ENCODE measurements around the gene TMEM163.
"Not testable (repeated sequence)": the region's sequence is repeated elsewhere in the genome, so short reads cannot be mapped to it uniquely, and the experiment has no call there.

TMEM163 gene

DNA sequence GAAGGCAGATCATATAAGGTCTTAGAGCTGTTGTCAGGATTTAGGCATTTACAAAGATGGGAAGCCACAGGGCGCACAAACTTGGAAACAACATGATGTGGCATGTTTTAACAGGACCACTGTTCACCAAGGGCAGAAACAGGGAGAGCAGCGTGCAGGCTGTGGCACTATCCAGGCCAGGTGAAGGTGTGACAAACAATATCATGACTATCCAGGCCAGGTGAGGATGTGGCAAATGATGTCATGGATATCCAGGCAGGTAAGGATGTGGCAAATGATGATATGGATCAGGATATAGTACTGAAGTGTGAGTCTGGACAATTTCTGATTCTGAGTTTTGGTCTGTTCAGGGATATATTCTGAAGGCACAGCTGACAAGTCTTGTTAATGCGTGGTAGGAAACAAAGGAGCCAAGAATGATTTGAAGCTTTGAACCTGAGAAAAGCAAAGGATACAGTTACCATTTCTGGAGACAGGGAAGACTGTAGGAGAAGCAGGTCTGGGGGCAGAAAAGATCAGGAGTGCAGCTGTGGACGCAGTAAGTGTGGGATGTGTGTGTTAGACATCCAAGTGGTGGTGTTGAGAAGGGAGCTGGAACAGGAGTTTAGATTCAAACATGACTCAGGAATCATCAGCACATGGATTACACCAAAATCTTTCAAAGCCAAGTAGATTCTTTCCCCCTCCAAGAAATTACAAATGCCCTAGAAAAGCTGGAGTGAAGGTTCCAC, 205.9 kb downstream of the TMEM163 start:
- no peak for DNase-seq

DNA sequence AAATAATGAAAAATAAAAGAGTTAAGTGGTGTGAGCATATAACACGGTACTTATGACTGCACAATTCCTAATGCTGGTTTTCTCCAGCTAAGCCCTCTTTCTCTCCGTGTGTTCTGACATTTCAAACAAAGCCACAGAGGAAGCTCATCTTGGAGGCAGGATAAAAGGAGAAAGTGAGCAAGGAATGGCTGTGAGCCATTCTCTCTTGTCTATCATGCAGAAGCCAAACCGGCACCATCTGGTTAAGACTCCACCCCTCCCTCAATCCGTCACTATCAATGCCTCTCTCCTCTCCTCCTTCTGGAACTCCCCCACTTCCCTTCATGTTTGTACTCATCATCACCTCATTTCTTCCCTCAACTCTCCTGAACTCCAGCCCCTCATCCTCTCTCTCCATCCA, 210.4 kb downstream of the TMEM163 start:
- no peak for DNase-seq

DNA sequence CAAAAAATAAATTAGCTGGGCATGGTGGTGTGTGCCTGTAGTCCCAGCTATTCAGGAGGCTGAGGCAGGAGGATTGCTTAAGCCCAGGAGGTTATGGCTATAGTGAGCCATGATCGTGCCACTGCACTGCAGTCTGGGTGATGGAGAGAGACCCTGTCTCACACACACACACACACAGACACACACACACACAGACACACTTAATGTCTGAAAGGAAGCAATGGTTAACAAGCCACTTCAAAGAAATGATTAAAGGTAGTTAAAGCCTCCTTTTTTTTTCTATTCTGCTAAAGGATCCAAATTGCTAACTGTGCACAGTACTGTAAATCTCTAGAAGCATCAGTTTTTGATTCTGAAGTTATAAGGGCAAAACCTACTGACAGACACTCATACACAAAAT, 211.1 kb downstream of the TMEM163 start:
- no peak for DNase-seq

DNA sequence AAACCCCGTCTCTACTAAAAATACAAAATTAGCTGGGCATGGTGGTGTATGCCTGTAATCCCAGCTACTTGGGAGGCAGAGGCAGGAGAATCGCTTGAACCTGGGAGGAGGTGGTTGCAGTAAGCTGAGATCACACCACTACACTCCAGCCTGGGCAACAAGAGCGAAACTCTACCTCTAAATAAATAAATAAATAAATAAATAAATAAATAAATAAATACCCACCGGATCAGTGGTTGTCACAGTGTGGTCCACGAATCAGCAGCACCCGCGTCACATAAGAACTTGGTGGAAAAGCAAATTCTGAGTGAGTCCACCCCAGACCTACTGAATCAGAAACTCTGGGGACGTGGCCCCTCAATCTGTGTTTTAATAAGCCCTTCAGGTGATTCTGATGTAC, 211.6 kb downstream of the TMEM163 start:
- DNase-seq, result not testable (repeated sequence)

DNA sequence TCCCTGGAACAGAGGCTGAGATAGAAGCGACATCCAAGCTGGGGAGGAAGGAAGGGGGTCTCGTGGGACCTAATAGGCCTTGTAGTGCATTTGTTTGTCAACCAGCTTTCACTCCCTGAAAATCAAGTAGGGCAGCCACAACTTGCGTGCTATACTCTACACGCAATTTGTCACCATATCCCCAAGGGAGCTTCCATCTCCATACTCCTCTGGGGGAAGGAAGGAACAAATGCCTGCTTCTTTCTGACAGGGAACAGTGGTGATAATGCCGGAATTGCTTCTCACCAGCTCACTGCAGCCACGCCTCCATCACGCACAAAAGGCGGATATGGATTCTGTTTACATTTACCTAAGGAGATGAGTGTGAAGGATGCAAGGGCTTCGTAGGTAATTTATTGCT, 213.4 kb downstream of the TMEM163 start:
- no peak for DNase-seq

DNA sequence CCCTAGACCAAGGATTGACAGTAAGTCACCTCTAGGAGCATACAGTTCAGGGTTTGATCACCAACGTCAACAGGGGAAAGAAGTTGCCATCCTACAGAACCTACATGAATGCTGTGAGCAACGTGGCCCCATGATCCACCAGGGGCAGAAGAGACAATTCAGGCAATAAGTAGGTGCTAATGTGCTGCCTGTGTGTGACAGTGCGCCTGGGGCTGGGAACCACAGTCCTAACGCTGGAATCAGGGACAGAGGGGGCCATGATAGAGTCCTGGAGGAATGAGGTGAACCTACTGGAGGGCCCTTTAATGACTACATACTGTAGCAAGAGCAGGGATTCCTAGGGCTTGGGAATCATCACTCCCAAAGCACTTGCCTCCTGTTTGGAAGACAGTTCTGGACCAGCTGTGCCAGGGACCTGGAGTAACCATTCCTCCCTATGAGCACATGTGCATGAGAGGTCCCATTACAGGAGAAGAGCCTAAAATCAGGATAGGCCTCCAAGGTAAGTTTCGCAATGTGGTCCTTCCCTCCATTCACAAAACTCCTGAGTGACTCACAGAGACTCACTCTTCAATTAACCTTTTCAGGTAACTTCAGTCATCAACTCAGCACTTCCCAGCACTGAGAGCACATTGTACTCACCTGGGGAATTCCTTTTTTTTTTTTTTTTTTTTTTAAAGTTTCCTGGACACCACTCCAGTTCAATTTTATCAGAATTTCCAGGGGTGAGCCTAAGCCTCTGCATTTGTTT, 214.0 kb downstream of the TMEM163 start:
- no peak for DNase-seq

DNA sequence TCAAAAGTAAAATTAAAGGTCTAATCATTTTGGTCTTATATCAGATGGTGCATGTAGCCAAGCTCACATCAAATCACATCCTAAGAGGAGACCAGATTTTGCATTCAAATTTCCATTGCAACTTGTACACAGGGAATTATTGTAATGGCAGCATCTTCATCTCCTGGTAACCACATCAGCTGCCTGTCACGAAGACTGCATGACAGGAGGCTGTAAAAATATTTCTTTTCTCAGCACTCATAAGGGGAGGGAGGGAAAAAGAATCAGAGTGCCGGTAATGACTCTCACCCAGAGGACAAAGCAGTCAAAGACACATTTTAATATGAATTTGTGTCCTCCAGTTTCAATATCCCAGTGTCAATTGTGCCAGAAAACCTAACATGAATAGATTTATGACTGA, 216.7 kb downstream of the TMEM163 start:
- no peak for DNase-seq

DNA sequence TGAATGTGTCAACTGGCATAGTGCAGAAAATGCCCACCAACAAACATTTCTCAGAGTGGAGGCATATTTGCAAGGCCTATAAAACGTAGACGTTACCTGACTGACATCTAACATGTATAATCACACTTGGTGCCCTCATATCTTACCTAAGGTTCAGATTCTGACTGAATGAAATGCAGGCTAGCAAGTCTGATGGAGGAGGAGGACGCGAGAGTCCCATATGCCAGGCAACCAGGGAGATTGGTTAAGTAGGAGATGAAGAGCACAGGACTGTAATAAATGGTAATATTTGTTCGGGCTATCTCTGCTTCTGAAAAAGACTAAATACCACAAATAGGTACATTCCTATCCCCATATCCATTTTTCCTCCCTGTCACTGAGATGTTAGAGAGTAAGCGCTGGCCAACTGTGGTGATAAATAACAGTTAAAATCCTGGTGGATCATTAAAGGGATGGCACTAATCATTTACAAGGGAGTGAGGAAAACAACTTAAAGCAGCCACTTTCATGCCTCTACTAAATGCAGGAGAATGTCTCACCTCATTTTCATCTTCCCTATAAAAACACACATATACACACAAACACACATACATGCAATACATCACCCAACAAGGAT, 217.2 kb downstream of the TMEM163 start:
- DNase-seq, result no peak

DNA sequence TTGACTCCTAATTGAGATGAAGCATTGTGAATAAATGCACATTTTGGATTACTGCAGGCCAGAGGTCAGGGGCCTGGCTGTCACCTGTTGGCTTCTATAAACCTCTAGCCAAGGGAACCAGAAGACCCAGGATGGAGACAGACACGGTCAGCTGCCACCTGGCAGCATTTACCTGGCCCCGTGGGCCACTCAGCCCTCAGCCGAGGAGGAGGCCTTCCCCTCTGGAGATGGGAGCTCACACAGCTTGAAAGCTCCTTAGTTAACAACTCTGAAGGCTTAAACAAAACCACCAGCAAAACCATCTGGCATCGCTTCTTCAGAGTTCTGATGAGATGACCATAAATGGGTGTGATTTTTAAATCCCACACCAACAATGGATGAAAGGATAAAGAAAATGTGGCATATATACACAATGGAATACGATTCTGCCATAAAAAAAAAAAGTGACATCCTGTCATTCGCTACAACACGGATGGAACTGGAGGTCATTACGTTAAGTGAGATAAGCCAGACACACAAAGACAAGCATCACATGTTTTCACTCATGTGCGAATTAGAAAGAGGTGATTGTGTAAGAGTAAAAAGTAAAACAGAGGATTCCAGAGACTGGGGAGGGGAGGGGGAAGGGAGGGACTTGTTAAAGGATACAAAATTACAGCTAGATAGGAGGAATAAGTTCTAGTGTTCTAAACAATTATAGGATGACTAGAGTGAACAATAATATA, 218.4 kb downstream of the TMEM163 start:
- no peak for DNase-seq

DNA sequence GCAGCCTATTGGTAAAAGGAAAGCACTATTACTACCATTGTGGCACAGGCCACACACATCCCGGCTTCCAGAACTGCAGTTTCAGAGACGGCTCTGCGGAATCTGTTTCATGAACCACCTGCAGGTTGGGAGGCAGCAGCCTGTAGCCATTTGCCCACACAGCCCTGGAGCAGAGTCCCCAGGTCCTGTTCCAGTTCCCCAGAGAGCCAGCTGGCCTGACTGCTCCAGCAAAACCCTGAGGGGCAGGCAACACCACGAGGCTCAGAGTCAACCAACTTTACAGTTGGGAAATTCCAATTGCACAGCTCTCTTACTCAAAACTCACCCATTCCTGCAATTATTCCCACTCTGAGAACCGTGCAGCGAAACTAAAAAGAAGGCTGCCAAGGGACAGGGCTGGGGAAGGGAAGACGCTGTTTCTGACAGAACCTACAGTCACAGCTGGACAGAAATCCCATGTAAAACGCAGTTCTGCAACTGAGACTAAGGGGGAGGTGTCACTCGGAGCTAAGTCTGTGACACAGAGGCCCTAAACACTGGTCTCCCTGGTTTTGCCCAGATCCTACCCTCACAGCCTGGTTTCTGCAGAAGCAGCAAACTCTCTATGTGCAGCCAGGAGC, 219.4 kb downstream of the TMEM163 start:
- DNase-seq, result no peak

DNA sequence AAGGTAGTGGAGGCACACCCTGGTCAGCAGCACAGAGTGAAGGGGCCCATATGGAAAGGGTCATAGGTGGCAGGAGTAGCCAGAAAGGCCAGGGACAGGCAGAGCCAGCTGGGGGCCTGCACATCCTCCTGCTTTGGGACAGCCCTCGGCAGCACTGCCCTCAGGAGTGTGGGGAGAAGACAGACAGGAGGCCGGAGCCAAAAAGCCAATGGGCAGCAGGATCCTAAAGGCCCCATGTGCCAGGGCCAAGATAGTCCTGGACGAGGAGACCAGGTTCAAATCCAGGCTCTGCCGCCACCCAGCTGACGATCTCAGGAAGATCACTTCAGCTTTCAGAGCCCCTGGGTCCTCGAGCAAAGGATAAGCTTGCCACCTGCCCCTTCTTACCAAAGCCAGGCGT, 220.1 kb downstream of the TMEM163 start:
- no peak for DNase-seq

DNA sequence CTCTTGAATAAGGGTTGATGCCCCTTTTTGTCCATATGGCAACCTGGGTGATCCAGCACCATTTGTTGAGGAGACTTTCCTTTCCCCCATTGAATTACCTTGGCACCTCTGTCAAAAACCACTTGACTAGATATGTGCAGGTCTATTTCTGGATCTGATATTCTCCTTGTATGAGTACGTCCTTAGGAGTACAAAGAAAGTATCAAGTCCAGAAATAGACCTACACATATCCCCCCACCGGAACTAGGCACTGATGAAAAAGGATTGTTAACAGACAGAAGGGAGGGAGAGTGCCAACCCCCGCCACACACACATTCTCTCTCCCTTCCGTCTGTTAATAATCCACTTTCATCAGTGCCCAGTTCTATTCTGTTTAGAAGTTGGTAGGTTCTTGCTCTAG, 225.0 kb downstream of the TMEM163 start:
- DNase-seq, result no peak

DNA sequence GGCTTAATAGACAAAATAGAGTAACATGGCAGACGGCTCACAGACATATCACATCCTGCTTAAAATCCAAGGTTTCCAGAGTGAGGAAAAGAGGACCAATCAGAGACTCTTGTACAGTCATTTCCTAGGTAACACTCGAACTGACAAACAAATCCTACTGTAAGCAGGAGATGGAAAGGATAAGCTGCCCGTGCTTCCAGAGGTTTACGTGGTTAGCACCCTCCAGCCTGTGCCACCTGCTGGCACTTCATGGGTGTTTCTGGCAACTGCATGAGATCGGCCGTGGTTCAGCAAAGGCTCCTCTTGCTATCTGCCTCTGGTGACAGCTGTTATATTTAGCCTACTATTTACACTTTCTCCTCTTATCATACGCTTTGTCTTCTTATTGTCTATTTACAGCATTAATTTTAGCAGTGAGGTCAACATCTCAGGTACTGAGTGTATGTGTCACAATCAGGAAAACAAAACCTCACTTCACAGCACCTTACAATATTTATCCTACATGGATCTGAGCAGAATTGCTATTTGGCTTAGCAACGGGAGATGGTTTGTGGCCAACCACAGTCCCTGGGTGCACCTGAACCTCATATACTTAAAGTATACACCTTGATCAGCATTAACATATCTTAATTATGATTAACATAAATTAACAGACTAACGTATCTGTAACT, 226.9 kb downstream of the TMEM163 start:
- no peak for DNase-seq

DNA sequence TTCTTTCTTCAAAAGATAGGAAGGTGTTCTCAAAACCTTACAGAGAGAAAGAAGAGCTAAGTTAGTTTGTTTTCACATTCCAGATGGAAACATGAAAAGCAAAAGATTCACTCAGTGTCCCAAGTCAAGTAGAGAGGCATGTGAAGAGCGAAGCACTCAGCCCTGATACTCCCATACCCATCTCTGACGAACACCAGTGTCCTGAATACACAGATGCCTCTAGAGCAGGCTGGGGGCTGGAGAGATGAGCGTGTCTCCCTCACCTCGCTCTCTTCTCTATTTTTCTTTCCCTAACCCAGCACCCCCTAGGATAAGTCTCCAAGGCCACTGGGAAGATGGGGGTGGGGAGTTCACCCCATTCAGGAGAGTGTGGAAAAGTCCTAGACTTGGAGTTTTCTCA, 227.8 kb downstream of the TMEM163 start:
- no peak for DNase-seq

DNA sequence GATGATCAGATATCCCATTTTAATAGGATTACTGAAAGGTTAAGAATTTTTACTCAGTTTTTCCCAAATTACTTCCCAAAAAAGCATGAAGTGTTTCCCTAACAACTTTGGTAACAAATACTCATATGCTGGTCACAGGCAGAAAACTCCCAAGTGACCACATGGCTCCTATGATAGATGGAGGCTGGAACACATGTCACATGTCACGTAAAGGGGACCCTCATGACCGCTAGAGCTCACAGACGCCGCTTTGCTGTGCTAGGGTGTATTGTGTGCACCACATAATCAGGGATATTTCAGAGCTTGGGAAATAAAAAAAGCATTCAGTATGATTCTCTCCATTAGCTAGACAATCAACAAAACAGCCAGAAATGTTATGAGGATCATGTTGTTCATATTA, 228.2 kb downstream of the TMEM163 start:
- no peak for DNase-seq

DNA sequence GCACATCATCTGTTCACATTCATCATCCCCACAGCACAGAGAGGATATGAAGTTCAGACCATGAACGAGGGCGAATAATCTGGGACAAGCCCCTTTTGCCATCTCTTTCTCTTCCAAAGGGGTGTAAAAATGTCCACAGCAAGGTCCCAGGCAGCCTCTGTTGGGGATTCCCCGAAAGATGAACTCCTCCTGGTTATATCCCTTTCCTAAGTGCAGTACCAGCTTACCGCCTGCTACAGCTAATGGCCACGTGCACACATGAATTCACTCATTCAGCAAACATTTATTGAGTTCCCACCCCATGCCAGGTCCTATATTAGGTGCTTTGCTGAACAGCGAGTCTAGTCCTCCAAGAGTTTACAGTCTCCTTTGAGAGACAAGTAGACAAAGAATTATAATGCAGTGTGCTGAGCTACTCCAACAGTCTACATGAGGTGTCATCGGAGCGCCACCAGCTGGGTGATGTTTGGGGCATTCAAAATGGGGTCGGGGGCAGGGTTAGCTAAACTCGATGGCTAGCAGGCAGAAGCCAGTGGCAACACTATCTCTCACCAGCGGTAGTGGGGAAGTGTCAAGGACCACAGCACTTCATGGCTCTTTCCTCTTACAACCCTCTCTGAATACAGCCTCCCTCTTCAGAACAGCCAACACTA, 228.9 kb downstream of the TMEM163 start:
- no peak for DNase-seq

DNA sequence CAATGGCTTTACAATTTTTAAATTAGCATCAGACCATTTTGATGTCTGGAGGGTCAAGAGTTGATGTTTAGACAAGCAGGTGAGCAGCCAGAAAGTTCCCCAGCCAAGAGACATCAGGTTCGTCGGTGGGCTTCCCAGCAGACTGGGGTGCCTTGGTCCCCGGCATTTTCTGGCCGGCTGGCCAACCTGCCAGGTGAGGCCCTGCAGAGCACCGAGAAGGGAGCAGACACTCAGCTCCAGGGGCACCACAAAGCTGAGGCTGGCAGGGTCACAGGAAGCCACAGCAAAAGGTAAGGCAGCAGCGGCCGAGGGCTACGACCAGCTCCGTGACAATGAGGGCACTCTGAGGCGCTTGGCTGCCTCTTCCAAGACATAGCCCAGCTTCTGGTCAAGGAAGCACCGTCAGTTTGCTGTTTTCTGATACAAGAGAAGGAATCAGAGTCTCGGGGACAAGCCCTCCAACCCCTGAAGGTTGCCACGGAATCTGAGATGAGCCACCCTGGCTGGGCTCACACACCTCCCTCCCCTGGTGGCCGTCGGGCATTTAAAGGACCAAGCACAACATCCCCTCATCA, 235.9 kb downstream of the TMEM163 start:
- no peak for DNase-seq

DNA sequence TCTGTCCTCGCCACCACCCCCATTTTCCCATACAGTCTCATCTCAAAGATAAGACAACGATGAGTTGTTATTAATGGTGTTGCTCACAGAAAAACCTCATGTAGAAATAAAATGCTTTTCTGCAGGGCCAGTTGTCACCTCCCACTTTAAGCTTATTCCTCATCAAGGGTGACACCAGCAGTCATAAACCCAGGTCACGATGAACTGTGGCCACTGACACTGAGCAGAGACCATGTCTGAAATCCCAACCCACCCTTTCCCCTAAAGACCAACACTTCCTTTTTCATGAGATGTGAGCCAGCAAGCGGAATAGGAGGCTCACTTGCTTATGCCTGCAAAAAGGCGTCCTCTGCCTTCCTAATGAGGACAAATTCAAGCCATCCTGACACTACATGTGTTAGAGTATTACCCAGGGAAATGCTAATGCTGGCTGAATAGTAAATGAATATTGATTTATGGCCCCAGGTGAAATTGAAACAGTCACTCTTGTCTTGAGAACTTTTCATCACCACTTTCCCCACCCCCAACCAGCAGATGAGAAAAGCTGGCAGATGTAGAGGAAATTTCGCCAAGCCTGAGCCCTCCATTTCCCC, 236.6 kb downstream of the TMEM163 start:
- no peak for DNase-seq

DNA sequence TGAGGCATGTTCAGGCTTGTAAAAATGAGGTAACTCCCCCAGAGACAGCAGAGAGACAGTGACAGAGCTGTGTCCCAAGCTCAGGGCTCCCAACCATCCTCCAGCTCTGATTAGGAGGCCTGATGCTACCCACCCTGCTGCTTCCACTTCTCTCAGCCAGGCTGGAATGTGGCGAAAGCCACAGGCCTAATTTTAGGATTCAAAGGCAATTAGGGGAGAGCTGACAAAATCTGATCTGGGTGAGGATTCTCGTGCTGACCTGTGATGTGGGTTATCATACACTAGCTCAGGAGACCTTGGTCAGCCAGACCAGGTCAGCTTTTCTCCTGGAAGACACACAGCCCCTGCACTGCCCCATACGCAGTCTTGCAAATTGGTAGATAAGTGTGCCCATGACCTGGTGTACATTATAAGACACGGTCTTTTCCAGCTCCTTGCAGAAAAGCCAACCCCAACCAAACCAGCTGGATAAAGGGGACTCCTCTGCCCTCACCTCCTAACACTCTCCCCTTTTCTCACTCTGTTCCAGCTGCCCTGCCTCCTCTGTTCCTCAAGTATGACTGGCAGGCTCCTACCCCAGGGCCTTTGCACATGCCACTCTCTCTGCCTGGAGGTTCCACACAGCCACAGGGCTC, 239.0 kb downstream of the TMEM163 start:
- no peak for DNase-seq

DNA sequence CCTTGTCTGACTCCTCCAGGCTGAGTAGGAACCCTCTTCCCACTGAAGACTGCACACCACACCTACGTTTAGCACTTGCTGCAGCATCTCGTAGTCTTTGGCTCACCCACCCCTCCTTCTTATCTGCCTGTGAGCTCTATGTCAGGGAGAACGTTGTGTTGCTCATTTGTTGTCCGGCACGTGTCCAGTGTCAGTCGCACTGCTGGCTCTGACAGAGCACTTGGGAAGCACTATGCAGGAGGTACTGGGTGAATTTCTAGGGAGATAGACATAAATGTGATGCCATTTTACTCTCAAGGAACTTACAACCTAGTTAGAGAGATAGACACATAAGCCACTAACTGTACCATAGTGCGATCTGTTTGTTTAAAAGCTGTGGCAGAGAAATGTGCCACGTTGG, 241.8 kb downstream of the TMEM163 start:
- DNase-seq, result not testable (repeated sequence)
